ENCODE measurements around the gene FLNB. TPM values are rescaled to one million over a fixed set of nuclear protein-coding genes. Genes with fewer than 3 reads are reported as not detected.
A peak's percentile ranks its signal among the peaks of the same experiment; 100 is the strongest.

The FLNB gene
- total and polyA plus RNA-seq, 2 of the 13 experiments (the other 11 are each of a cell fraction or from before 2014, with no cell fraction given) = 106 to 130 TPM

GRCh38 chr3:58068122-58068809 lies 60.0 kb downstream of the FLNB start (continued):
- no peak for TF ChIP-seq ZBTB10 (CRISPR knock-in tag; IDR thresholded peaks at IDR 0.05; ENCODE audit: borderline replicate concordance)
- no peak for TF ChIP-seq ZSCAN20 (CRISPR knock-in tag; IDR thresholded peaks at IDR 0.05; ENCODE audit: borderline replicate concordance)
- TF ChIP-seq TEF (CRISPR knock-in tag; IDR thresholded peaks at IDR 0.05) = no peak
- no peak for TF ChIP-seq SRSF4 (IDR thresholded peaks at IDR 0.05; ENCODE audit: low read depth, low read length, poor library complexity, severe bottlenecking)
- TF ChIP-seq ATF4 (CRISPR knock-in tag; IDR thresholded peaks at IDR 0.05) = no peak
- TF ChIP-seq ZNF580 (CRISPR knock-in tag; IDR thresholded peaks at IDR 0.05; ENCODE audit: borderline replicate concordance, low read depth) = no peak
- no peak for TF ChIP-seq NFKB2 (CRISPR knock-in tag; IDR thresholded peaks at IDR 0.05; ENCODE audit: borderline replicate concordance)
- TF ChIP-seq FOXO1 (CRISPR knock-in tag; IDR thresholded peaks at IDR 0.05) = 0 out of 2 replicates have a peak, but pooled peaks have one; percentile 7
- TF ChIP-seq MEIS1 (CRISPR knock-in tag; IDR thresholded peaks at IDR 0.05; ENCODE audit: borderline replicate concordance) = no peak
- TF ChIP-seq GATAD2A (CRISPR knock-in tag; IDR thresholded peaks at IDR 0.05) = peak; percentile 66
- TF ChIP-seq TFDP2 (CRISPR knock-in tag; IDR thresholded peaks at IDR 0.05) = no peak
- no peak for TF ChIP-seq MAF1 (CRISPR knock-in tag; IDR thresholded peaks at IDR 0.05; ENCODE audit: borderline replicate concordance)
- TF ChIP-seq ZHX1 (CRISPR knock-in tag; IDR thresholded peaks at IDR 0.05; ENCODE audit: low read depth) = no peak
- TF ChIP-seq ZNF549 (CRISPR knock-in tag; IDR thresholded peaks at IDR 0.05) = no peak
- no peak for TF ChIP-seq DMTF1 (CRISPR knock-in tag; IDR thresholded peaks at IDR 0.05)
- TF ChIP-seq ZNF496 (CRISPR knock-in tag; IDR thresholded peaks at IDR 0.05; ENCODE audit: insufficient replicate concordance) = no peak
- TF ChIP-seq NFYC (CRISPR knock-in tag; IDR thresholded peaks at IDR 0.05) = no peak
